Colonic mucosa (tissue), 4 donors: ENCODE measurements around the gene INTS3. TPM values are rescaled to one million over a fixed set of nuclear protein-coding genes. Genes with fewer than 3 reads are reported as not detected.

ENCODE experiments used
- DNase-seq: peaks from one replicate; pipeline ENCODE4 v3.0.0-alpha.2; 2020
- H3K27ac ChIP-seq: fragments of 200-600 bp; one replicate; pipeline ENCODE4 v1.8.0; 2021
- H3K27me3 ChIP-seq: fragments of 200-600 bp; one replicate; pipeline ENCODE4 v1.8.0; 2021
- H3K36me3 ChIP-seq: fragments of 200-600 bp; one replicate; pipeline ENCODE4 v1.8.0; 2021
- H3K4me1 ChIP-seq: fragments of 200-600 bp; one replicate; pipeline ENCODE4 v1.8.0; 2021; ENCODE audit warnings: mild to moderate bottlenecking
- H3K4me3 ChIP-seq: fragments of 200-600 bp; one replicate; pipeline ENCODE4 v1.8.0; 2021
- H3K9ac ChIP-seq, 2 donors: one replicate each; pipeline ENCODE4 v1.7.0; 2013; ENCODE audit warnings: control low read depth in 2 of 2, low read depth in 2 of 2, low read length in 2 of 2
- H3K9me3 ChIP-seq: fragments of 200-600 bp; one replicate; pipeline ENCODE4 v1.8.0; 2021
- intact Hi-C: fragments of 100-400 bp; cut with DNase I; formaldehyde crosslinking; loops from one replicate; pipeline ENCODE4 v1.14.1; 2022
- microRNA-seq: library from miRNA; unstranded; fragments of <30 nt; microRNA quantifications from one replicate; pipeline ENCODE4, GENCODE V29; 2019
- total RNA-seq, 2 donors: library from RNA; stranded (reverse); fragmentation: NEBNext Ultra II Directional in 1 of 2; extraction: Animal tissue kit (Norgen Biotek cat#: 25700) in 1 of 2; gene quantifications; one replicate each; pipeline ENCODE4 v1.2.1, GENCODE V29; 2021
- TF ChIP-seq, protein P1 (sequence below): fragments of 200-600 bp; IDR thresholded peaks from one replicate; pipeline ENCODE4 v1.8.0; 2022; ENCODE audit warnings: antibody characterized with exemption, mild to moderate bottlenecking
- donor health status: healthy.
- donor health status: DM: no; HTN: no; CAD: no.
- donor health status: DM: no; HTN: no; CAD: no.

The INTS3 gene
- total RNA-seq, 2 donors from 2014 or later: 25.5 to 53.1 TPM

DNA sequence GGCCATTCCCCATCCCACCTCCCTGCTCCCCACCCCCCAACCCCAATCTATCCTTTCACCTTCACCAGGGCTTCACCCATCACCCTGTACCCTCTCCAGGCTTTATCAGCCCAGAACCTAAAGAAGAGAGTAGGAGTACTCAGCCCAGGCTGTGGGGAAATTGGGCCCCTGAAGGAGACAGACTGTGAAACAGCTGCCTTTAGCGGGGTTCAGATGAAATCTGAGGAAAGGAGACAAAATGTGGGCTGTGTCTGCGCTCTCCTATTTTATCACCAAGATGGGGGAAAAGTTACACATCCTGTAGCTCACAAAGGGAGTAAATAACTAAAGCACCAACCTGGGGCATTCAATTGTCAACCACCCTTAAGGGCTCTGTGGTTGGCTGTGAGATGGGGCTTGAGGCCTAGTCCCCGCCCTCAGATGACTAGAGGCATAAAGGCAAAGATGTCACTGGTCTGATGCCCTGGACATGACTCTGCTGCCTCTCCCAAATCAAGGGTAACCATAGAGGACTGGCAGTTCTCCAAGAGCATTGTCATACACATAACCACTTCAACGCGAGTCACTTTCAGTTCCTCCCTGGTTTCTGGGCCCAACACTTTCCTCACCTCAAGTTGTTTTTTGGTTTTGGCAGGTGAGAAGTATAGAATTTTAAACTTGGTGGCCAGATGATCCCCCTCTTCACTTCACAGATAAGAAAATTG, 77.3 kb downstream of the INTS3 start:
- H3K27ac ChIP-seq: no peak overlapping the region
- intact Hi-C loops: no loop called here

DNA sequence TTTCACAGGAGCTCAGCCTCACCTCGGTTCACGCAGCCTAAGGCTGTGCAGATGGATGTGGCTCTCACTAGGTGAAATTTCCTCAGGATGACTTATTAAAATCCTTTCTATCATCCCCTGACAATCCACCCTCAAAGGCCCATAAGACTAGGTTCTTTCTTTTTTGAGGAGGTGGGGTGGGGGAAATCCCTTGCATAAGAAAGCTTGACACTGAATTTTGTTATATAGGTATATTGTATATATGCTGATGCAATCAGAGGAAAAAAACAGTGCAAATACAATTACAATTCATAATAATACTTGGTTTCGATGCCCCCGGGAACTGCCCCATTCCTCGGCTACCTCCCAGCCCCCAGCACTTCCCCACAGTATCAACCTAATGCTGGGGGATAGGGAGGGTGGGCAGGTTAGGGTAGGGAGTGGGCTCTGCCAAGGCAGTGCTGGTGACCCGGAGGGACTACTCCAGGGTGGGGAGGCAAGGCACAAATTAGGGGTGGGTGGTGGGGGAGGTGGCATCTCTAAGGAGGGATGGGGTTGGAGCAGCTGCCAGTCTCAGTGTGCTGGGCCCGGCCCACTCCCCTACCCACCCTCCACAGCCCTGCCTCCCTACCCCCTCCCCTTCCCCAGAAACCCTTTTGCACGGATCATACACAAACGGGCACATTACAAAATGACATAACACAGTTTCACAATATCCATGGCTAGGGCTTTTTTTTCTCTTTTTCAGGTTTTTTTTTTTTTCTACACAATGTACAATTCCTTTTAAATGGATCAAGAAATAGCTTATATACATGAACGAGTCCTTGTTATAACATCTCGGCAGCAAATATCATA, 78.3 kb downstream of the INTS3 start:
- intact Hi-C loops: no loop called here
- H3K27ac ChIP-seq: no peak overlapping the region

More for the DNA sequence above, 77.3 kb downstream of the INTS3 start:
- TF ChIP-seq, protein P1, sequence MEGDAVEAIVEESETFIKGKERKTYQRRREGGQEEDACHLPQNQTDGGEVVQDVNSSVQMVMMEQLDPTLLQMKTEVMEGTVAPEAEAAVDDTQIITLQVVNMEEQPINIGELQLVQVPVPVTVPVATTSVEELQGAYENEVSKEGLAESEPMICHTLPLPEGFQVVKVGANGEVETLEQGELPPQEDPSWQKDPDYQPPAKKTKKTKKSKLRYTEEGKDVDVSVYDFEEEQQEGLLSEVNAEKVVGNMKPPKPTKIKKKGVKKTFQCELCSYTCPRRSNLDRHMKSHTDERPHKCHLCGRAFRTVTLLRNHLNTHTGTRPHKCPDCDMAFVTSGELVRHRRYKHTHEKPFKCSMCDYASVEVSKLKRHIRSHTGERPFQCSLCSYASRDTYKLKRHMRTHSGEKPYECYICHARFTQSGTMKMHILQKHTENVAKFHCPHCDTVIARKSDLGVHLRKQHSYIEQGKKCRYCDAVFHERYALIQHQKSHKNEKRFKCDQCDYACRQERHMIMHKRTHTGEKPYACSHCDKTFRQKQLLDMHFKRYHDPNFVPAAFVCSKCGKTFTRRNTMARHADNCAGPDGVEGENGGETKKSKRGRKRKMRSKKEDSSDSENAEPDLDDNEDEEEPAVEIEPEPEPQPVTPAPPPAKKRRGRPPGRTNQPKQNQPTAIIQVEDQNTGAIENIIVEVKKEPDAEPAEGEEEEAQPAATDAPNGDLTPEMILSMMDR: no peak
- H3K27me3 ChIP-seq: no peaks in the 10 kb centered on the region
- no peak overlapping the region for H3K4me3 ChIP-seq
- H3K4me1 ChIP-seq: no peaks in the 10 kb centered on the region
- DNase-seq: peak; percentile 57
- H3K9ac ChIP-seq: no peak overlapping the region
- peaks cover under 1% of the 10 kb centered on the region for H3K36me3 ChIP-seq
- no peaks in the 10 kb centered on the region for H3K9me3 ChIP-seq

DNA sequence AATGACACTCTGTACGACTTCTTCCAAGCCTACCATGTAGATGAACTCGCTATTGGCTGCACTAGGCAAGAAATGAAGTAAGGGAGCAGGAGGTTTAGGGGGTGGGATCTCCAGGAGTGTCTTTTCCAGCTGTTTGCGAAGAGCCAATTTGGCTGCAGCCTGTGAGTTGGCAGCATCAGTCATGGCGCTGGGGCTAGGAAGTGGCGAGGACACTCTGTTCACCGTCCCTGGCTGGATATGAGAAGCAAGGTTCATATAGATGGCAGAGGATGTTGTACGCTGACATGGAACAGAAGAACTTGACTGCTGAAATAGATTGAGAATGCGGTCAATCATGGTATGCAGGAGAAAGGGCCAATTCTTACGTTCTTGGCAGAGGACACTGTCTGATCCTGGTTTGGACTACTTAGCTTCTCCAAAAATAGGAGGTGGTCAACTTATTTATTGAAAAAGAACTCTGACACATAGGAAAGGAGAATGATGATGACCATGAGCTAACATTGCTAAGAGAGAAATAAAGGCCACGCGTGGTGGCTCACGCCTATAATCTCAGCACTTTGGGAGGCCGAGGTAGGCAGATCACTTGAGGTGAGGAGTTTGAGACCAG, 88.5 kb downstream of the INTS3 start:
- no peak overlapping the region for H3K9ac ChIP-seq
- intact Hi-C loops: no loop called here
- H3K4me3 ChIP-seq: no peak overlapping the region
- no peaks in the 10 kb centered on the region for H3K27me3 ChIP-seq
- TF ChIP-seq, protein P1: no peak
- DNase-seq: no peak
- no peaks in the 10 kb centered on the region for H3K4me1 ChIP-seq
- no peaks in the 10 kb centered on the region for H3K9me3 ChIP-seq
- no peak overlapping the region for H3K27ac ChIP-seq
- peaks cover 40% of the 10 kb centered on the region for H3K36me3 ChIP-seq

More for the DNA sequence above, 78.3 kb downstream of the INTS3 start:
- H3K9ac ChIP-seq: no peak overlapping the region
- H3K27me3 ChIP-seq: no peaks in the 10 kb centered on the region
- H3K4me1 ChIP-seq: no peaks in the 10 kb centered on the region
- peaks cover 9% of the 10 kb centered on the region for H3K36me3 ChIP-seq
- H3K9me3 ChIP-seq: no peaks in the 10 kb centered on the region
- TF ChIP-seq, protein P1: no peak
- no peak overlapping the region for H3K4me3 ChIP-seq
- DNase-seq: no peak

DNA sequence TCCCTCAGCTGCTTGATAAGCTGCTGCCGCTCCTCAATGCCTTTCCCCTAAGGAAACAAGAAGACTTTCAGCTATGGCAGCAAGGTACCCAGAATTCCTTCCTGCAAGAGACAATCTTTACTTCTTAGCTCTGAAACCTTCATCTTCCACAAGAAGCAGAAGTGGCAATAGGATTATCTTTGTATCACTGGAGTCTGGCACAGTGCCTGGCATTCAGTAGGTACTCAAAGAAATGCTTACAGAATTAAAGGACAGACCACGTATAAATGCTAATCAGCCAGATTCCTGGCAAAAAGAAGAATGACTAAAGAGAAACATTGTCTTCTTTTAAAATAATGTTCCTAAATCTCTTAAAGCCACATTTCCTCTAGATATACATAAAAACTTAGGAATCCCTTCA, 91.0 kb downstream of the INTS3 start:
- H3K36me3 ChIP-seq: peaks cover 29% of the 10 kb centered on the region
- intact Hi-C loops: no loop called here
- TF ChIP-seq, protein P1: no peak

More for the DNA sequence above, 91.0 kb downstream of the INTS3 start:
- H3K4me3 ChIP-seq: no peak overlapping the region
- H3K9ac ChIP-seq: no peak overlapping the region
- DNase-seq: no peak
- H3K27ac ChIP-seq: no peak overlapping the region
- no peaks in the 10 kb centered on the region for H3K4me1 ChIP-seq
- H3K9me3 ChIP-seq: no peaks in the 10 kb centered on the region
- H3K27me3 ChIP-seq: no peaks in the 10 kb centered on the region

Small RNA genes within 50 kb of the gene (microRNA-seq; reads per million reads assigned to microRNA genes)
- not detected for gene MIR8083

Other genes with a start within 250 kb of the INTS3 start
- 1,000 to 10,000 TPM; 2,444 to 2,474 TPM for gene S100A6, start 192.1 kb upstream of the INTS3 start, total RNA-seq
- gene S100A5, start 187.1 kb upstream of the INTS3 start, total RNA-seq: not detected
- 10 to 100 TPM; 41.8 to 83.8 TPM for gene S100A4, start 182.2 kb upstream of the INTS3 start, total RNA-seq
- under 1 TPM in 1 of 2 donors, not detected in 1; 0.61 TPM for gene S100A3, start 178.8 kb upstream of the INTS3 start, total RNA-seq
- 1 to 10 TPM; 1.0 to 2.4 TPM for gene S100A2, start 162.2 kb upstream of the INTS3 start, total RNA-seq
- gene S100A16, start 114.9 kb upstream of the INTS3 start, total RNA-seq: 100 to 1,000 TPM; 232 to 288 TPM
- gene S100A14, start 111.7 kb upstream of the INTS3 start, total RNA-seq: 100 to 1,000 TPM; 543 to 565 TPM
- 10 to 100 TPM; 45.2 to 67.2 TPM for gene S100A13, start 100.5 kb upstream of the INTS3 start, total RNA-seq
- 1 to 10 TPM in 1 of 2 donors, under 1 TPM in 1; 0.69 to 1.5 TPM for gene S100A1, start 99.6 kb upstream of the INTS3 start, total RNA-seq
- 10 to 100 TPM; 51.3 to 88.6 TPM for gene CHTOP, start 94.0 kb upstream of the INTS3 start, total RNA-seq
- gene SNAPIN, start 69.3 kb upstream of the INTS3 start, total RNA-seq: 10 to 100 TPM; 29.3 to 33.0 TPM
- gene ILF2, start 57.1 kb upstream of the INTS3 start, total RNA-seq: 100 to 1,000 TPM; 105 to 171 TPM
- gene NPR1, start 49.4 kb upstream of the INTS3 start, total RNA-seq: 1 to 10 TPM; 2.3 to 3.6 TPM
- gene SLC27A3, start 47.4 kb downstream of the INTS3 start, total RNA-seq: 10 to 100 TPM; 24.1 to 27.9 TPM
- 10 to 100 TPM; 32.5 to 36.5 TPM for gene GATAD2B, start 194.9 kb downstream of the INTS3 start, total RNA-seq
- gene DENND4B, start 218.7 kb downstream of the INTS3 start, total RNA-seq: 10 to 100 TPM; 26.9 to 45.6 TPM
- 10 to 100 TPM; 26.9 to 40.7 TPM for gene CRTC2, start 230.6 kb downstream of the INTS3 start, total RNA-seq
- gene SLC39A1, start 235.5 kb downstream of the INTS3 start, total RNA-seq: 10 to 100 TPM; 76.8 to 90.9 TPM
- 10 to 100 TPM; 19.0 to 37.1 TPM for gene CREB3L4, start 239.9 kb downstream of the INTS3 start, total RNA-seq
- gene JTB, start 249.6 kb downstream of the INTS3 start, total RNA-seq: 100 to 1,000 TPM; 133 to 245 TPM